ENCODE data around the gene CFL1. TPM values are rescaled to one million over a fixed set of nuclear protein-coding genes. Genes with fewer than 3 reads are reported as not detected.

Gene CFL1
- total and polyA plus RNA-seq, 2 of the 8 experiments (the other 6 are each of a cell fraction or from before 2014, with no cell fraction given) = 1,252 to 1,365 TPM

GRCh38 chr11:65811764-65812475 is 46.1 kb downstream of the CFL1 start:
- CTCF ChIA-PET (ENCODE audit: partially characterized antibody) = interaction anchor here (0.7 to 19.6 kb wide), 14 partner anchors 9 to 106 kb away, joined by 3 to 347 read pairs (median 4); partner anchors contain the start of genes AP5B1, FIBP and KAT5
- Histone ChIP-seq H2AFZ (ENCODE audit: low read length) (no peak overlapping the region), H3K18ac (ENCODE audit: extremely low read depth, low read length) (no peak overlapping the region), H3K36me3 (ENCODE audit: control insufficient read depth in 2 of 4, insufficient read depth in 4 of 4, low read length in 3 of 4) (no peaks in the 10 kb centered on the region), H4K8ac (ENCODE audit: extremely low read depth, insufficient read depth, low read length) (no peak overlapping the region), H3K4me2 (ENCODE audit: insufficient read depth in 1 of 2, low read depth in 2 of 2, low read length in 2 of 2) (no peak overlapping the region), H3K4me1 (replicated peaks in 1 of 4; ENCODE audit: control insufficient read depth in 3 of 4, insufficient read depth in 4 of 4, low read length in 3 of 4) (no peaks in the 10 kb centered on the region), H3K79me2 (ENCODE audit: control insufficient read depth in 1 of 2, insufficient read depth in 2 of 2, low read length in 2 of 2) (no peaks in the 10 kb centered on the region), H3K27me3 (replicated peaks in 1 of 4; ENCODE audit: control insufficient read depth in 3 of 4, extremely low read depth in 1 of 4, insufficient read depth in 3 of 4, low read length in 3 of 4) (peaks cover 0 to 4% (median 3%) of the 10 kb centered on the region in 4 experiments; a peak in 4 of 7 replicates), H3K4ac (replicated peaks; ENCODE audit: insufficient read length, low read depth, low read length) (no peak overlapping the region), H3K79me1 (ENCODE audit: low read depth, low read length) (peaks cover 2% of the 10 kb centered on the region; the same call in 1 of the 2 replicates), H3K23ac (ENCODE audit: insufficient read length) (no peak overlapping the region), H2BK120ac (replicated peaks; ENCODE audit: low read depth, low read length) (no peak overlapping the region), H2BK5ac (ENCODE audit: low read depth, low read length) (no peak overlapping the region), H4K91ac (replicated peaks; ENCODE audit: insufficient read length, low read length) (no peak overlapping the region), H3K27ac (ENCODE audit: low read depth, low read length) (no peak overlapping the region), H3K9ac (replicated peaks in 1 of 4; ENCODE audit: extremely low read depth in 1 of 4, low read depth in 3 of 4, low read length in 3 of 4) (no peak overlapping the region), H2BK20ac (ENCODE audit: low read length) (no peak overlapping the region), H3K56ac (replicated peaks; ENCODE audit: insufficient read length, low read depth, low read length) (no peak overlapping the region), H3K14ac (ENCODE audit: insufficient read length) (no peak overlapping the region), H3K9me3 (ENCODE audit: insufficient read depth in 2 of 2, low read depth in 1 of 2, low read length in 1 of 2) (no peaks in the 10 kb centered on the region), H2AK5ac (ENCODE audit: low read depth, low read length) (no peak overlapping the region), H4K20me1 (replicated peaks in 1 of 2; ENCODE audit: control insufficient read depth in 1 of 2, insufficient read depth in 2 of 2, low read length in 2 of 2) (peaks cover 0 to 5% of the 10 kb centered on the region in 2 experiments), H3K4me3 (ENCODE audit: extremely low read depth in 1 of 4, insufficient read depth in 2 of 4, low read depth in 3 of 4, low read length in 4 of 4) (no peak overlapping the region), H2BK12ac (ENCODE audit: low read depth, low read length) (no peak overlapping the region), H4K5ac (ENCODE audit: insufficient read length, low read depth, low read length) (no peak overlapping the region), H3K23me2 (ENCODE audit: low read depth, low read length) (no peaks in the 10 kb centered on the region), H2BK15ac (ENCODE audit: low read length) (no peak overlapping the region)
- 82% methylated on average over 19 of the region's 19 CpGs; no CpG with 5 or more reads in 1 of the 2 experiments for WGBS, 2 experiments (ENCODE audit: extremely low coverage in 1 of 2, insufficient coverage in 1 of 2, insufficient read length in 1 of 2, insufficient replicate concordance in 2 of 2, low coverage in 1 of 2, low lambda C conversion rate in 2 of 2, missing lambda C conversion rate in 1 of 2)
- no peak for FAIRE-seq
- no peak for DNase-seq (ENCODE audit: low read depth in 1 of 2, low spot score in 2 of 2)
- POLR2A ChIA-PET (ENCODE audit: partially characterized antibody) = interaction anchor here (1.2 to 1.4 kb wide), 3 partner anchors 9 to 99 kb away, joined by 3 to 4 read pairs (median 4); partner anchors contain the start of gene KAT5
- no peak for TF ChIP-seq PHF8 (conservative IDR thresholded peaks at IDR 0.05; ENCODE audit: low read depth, low read length)

Measured in H1 (cell line).